GM23338 (cell line): ENCODE results near the gene PCLO. TPM values are rescaled to one million over a fixed set of nuclear protein-coding genes. Genes with fewer than 3 reads are reported as not detected.

ENCODE experiments used
- ATAC-seq: fragments of 200-7000 bp; cut with Tn5 transposase; 3 replicates; pipeline ENCODE4 v1.9.1; 2020
- DNase-seq: peaks from one replicate; pipeline ENCODE4 v3.0.0-alpha.2; 2015; ENCODE audit warnings: low spot score
- H2AFZ ChIP-seq: fragments of 200-600 bp; sonication (generic); 2 replicates; pipeline ENCODE4 v1.8.0; 2016; ENCODE audit warnings: antibody characterized with exemption, mild to moderate bottlenecking, moderate library complexity
- H3F3A ChIP-seq: fragments of 200-600 bp; sonication (generic); replicated peaks from 2 replicates; pipeline ENCODE4 v1.8.0; 2017; ENCODE audit warnings: antibody characterized with exemption, mixed run types, low read depth
- H3K27ac ChIP-seq: fragments of 200-600 bp; sonication (generic); 2 replicates; pipeline ENCODE4 v1.6.1; 2016; ENCODE audit warnings: low read depth
- H3K27me3 ChIP-seq: fragments of 200-600 bp; sonication (generic); 2 replicates; pipeline ENCODE4 v1.8.0; 2016; ENCODE audit warnings: mild to moderate bottlenecking, mixed run types, moderate library complexity; ENCODE audit not compliant: insufficient read depth
- H3K36me3 ChIP-seq: fragments of 200-600 bp; sonication (generic); 2 replicates; pipeline ENCODE4 v1.8.0; 2016; ENCODE audit warnings: mild to moderate bottlenecking; ENCODE audit not compliant: insufficient read depth
- H3K4me1 ChIP-seq: fragments of 200-600 bp; sonication (generic); 2 replicates; pipeline ENCODE4 v1.8.0; 2016; ENCODE audit warnings: mild to moderate bottlenecking, moderate library complexity; ENCODE audit not compliant: insufficient read depth
- H3K4me2 ChIP-seq: fragments of 200-600 bp; sonication (generic); 2 replicates; pipeline ENCODE4 v1.7.1; 2017; ENCODE audit warnings: mixed run types
- H3K4me3 ChIP-seq: fragments of 200-600 bp; sonication (generic); 2 replicates; pipeline ENCODE4 v1.6.1; 2016; ENCODE audit warnings: mixed run types
- H3K79me2 ChIP-seq: fragments of 200-600 bp; sonication (generic); replicated peaks from 2 replicates; pipeline ENCODE4 v1.8.0; 2017; ENCODE audit warnings: mild to moderate bottlenecking; ENCODE audit not compliant: insufficient read depth
- H3K9me2 ChIP-seq: fragments of 200-600 bp; sonication (generic); 2 replicates; pipeline ENCODE4 v1.8.0; 2017; ENCODE audit not compliant: insufficient read depth
- H4K20me1 ChIP-seq: fragments of 200-600 bp; sonication (generic); replicated peaks from 2 replicates; pipeline ENCODE4 v1.8.0; 2017; ENCODE audit warnings: mild to moderate bottlenecking; ENCODE audit not compliant: insufficient read depth
- H3K27ac Mint-ChIP-seq: 2 replicates; pipeline ENCODE4 v1.8.0; 2020; ENCODE audit warnings: inconsistent platforms, mild to moderate bottlenecking, moderate library complexity, mixed read lengths
- H3K27me3 Mint-ChIP-seq: 3 replicates; pipeline ENCODE4 v1.8.0; 2022; ENCODE audit warnings: low read depth, mild to moderate bottlenecking, moderate library complexity, mixed read lengths, inconsistent platforms; ENCODE audit not compliant: insufficient read depth, poor library complexity
- H3K36me3 Mint-ChIP-seq: 3 replicates; pipeline ENCODE4 v1.8.0; 2021; ENCODE audit warnings: low read depth, mild to moderate bottlenecking, inconsistent platforms, moderate library complexity, mixed read lengths
- H3K4me1 Mint-ChIP-seq: 3 replicates; pipeline ENCODE4 v1.8.0; 2020; ENCODE audit warnings: mild to moderate bottlenecking, inconsistent platforms, mixed read lengths
- H3K4me3 Mint-ChIP-seq: 3 replicates; pipeline ENCODE4 v1.8.0; 2021; ENCODE audit warnings: moderate library complexity, mild to moderate bottlenecking, inconsistent platforms, mixed read lengths
- H3K9me3 Mint-ChIP-seq: 3 replicates; pipeline ENCODE4 v1.8.0; 2020; ENCODE audit warnings: moderate library complexity, mild to moderate bottlenecking, inconsistent platforms, mixed read lengths
- CREB1 ChIP-seq: fragments of 250-450 bp; sonication (Bioruptor Pico); IDR thresholded peaks from 2 replicates; pipeline ENCODE4 v1.5.0; 2020; ENCODE audit warnings: low read depth, mild to moderate bottlenecking, moderate library complexity
- EZH2 ChIP-seq: fragments of 200-600 bp; sonication (generic); IDR thresholded peaks from one replicate; pipeline ENCODE4 v1.8.0; 2017; ENCODE audit warnings: antibody characterized with exemption, mild to moderate bottlenecking, low read depth; ENCODE audit not compliant: unreplicated experiment
- EZH2phosphoT487 ChIP-seq: fragments of 200-600 bp; sonication (generic); IDR thresholded peaks from one replicate; pipeline ENCODE4 v1.8.1; 2018; ENCODE audit warnings: antibody characterized with exemption; ENCODE audit not compliant: unreplicated experiment
- JUNB ChIP-seq: IDR thresholded peaks from one replicate; pipeline ENCODE4 v1.6.1; 2016; ENCODE audit warnings: antibody characterized with exemption; ENCODE audit not compliant: unreplicated experiment
- NANOG ChIP-seq: IDR thresholded peaks from 2 replicates; pipeline ENCODE4 v1.6.1; 2016; ENCODE audit warnings: antibody characterized with exemption, borderline replicate concordance
- POLR2AphosphoS5 ChIP-seq: IDR thresholded peaks from 2 replicates; pipeline ENCODE4 v1.6.1; 2016; ENCODE audit warnings: antibody characterized with exemption, low read depth
- STAT1 ChIP-seq: IDR thresholded peaks from one replicate; pipeline ENCODE4 v1.6.1; 2016; ENCODE audit warnings: antibody characterized with exemption; ENCODE audit not compliant: unreplicated experiment
- ZNF114 ChIP-seq: fragments of 250-450 bp; sonication (Bioruptor Pico); IDR thresholded peaks from 2 replicates; pipeline ENCODE4 v1.5.0; 2020; ENCODE audit warnings: mild to moderate bottlenecking, moderate library complexity
- ZNF331 ChIP-seq: fragments of 250-450 bp; sonication (Bioruptor Pico); IDR thresholded peaks from 2 replicates; pipeline ENCODE4 v1.5.0; 2020; ENCODE audit warnings: low read depth, mild to moderate bottlenecking, moderate library complexity
- ZNF462 ChIP-seq: fragments of 250-450 bp; sonication (Bioruptor Pico); IDR thresholded peaks from 2 replicates; pipeline ENCODE4 v1.5.0; 2020; ENCODE audit warnings: mild to moderate bottlenecking, moderate library complexity
- polyA plus RNA-seq: library from polyadenylated mRNA; unstranded; fragments of >200 nt; fragmentation: Nextera tagmentation; extraction: Ambion mirVana; gene quantifications from 2 replicates; pipeline ENCODE4 v1.2.1, GENCODE V29; 2016
- total RNA-seq: library from RNA; depleted of rRNA; stranded (reverse); fragments of >200 nt; shearing (Covaris generic); gene quantifications from 2 replicates; pipeline ENCODE4 v1.2.3, GENCODE V29; 2014
- TF ChIP-seq, protein P1 (sequence below), 2 experiments: fragments of 200-600 bp in 1 of 2; sonication (generic) in 1 of 2; conservative IDR thresholded peaks; 2 replicates each; pipeline versions ENCODE4 v1.5.1 to v1.6.1; 2016 to 2017; ENCODE audit warnings: antibody characterized with exemption in 2 of 2, low read depth in 2 of 2, mild to moderate bottlenecking in 2 of 2, moderate library complexity in 1 of 2
- TF ChIP-seq, protein P2 (sequence below): IDR thresholded peaks from 2 replicates; pipeline ENCODE4 v1.6.1; 2016; ENCODE audit warnings: antibody characterized with exemption
- TF ChIP-seq, protein P3 (sequence below): IDR thresholded peaks from one replicate; pipeline ENCODE4 v1.6.1; 2018; ENCODE audit warnings: antibody characterized with exemption; ENCODE audit not compliant: unreplicated experiment

PCLO gene
- total and polyA plus RNA-seq, 2 experiments from 2014 or later: 7.4 to 9.1 TPM

- Histone ChIP-seq H3K27ac (peak overlapping the region; percentile 64), H3K27me3 (no peaks in the 10 kb centered on the region), H4K20me1 (no peaks in the 10 kb centered on the region), H3K4me1 (peaks cover 38% of the 10 kb centered on the region), H3K9me2 (no peaks in the 10 kb centered on the region), H2AFZ (no peak overlapping the region), H3K4me2 (peak overlapping the region; percentile 52), H3K4me3 (peak overlapping the region; percentile 14; the same call in 1 of the 2 replicates), H3K79me2 (no peaks in the 10 kb centered on the region), H3K36me3 (no peaks in the 10 kb centered on the region), H3F3A (no peaks in the 10 kb centered on the region)
- Mint-ChIP-seq H3K36me3 (no peaks in the 10 kb centered on the region), H3K9me3 (no peaks in the 10 kb centered on the region), H3K4me3 (peak overlapping the region; percentile 3; the same call in 1 of the 3 replicates), H3K27me3 (no peaks in the 10 kb centered on the region), H3K27ac (peak overlapping the region; percentile 88), H3K4me1 (peaks cover 27% of the 10 kb centered on the region)
- DNase-seq (no peak), ATAC-seq (no peak)
- TF ChIP-seq, protein P1, sequence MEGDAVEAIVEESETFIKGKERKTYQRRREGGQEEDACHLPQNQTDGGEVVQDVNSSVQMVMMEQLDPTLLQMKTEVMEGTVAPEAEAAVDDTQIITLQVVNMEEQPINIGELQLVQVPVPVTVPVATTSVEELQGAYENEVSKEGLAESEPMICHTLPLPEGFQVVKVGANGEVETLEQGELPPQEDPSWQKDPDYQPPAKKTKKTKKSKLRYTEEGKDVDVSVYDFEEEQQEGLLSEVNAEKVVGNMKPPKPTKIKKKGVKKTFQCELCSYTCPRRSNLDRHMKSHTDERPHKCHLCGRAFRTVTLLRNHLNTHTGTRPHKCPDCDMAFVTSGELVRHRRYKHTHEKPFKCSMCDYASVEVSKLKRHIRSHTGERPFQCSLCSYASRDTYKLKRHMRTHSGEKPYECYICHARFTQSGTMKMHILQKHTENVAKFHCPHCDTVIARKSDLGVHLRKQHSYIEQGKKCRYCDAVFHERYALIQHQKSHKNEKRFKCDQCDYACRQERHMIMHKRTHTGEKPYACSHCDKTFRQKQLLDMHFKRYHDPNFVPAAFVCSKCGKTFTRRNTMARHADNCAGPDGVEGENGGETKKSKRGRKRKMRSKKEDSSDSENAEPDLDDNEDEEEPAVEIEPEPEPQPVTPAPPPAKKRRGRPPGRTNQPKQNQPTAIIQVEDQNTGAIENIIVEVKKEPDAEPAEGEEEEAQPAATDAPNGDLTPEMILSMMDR (conservative IDR thresholded peaks at IDR 0.05; ENCODE audit: low read depth in 2 of 2): no peak
- no peak for TF ChIP-seq ZNF462
- no peak for TF ChIP-seq POLR2AphosphoS5
- TF ChIP-seq, protein P2, sequence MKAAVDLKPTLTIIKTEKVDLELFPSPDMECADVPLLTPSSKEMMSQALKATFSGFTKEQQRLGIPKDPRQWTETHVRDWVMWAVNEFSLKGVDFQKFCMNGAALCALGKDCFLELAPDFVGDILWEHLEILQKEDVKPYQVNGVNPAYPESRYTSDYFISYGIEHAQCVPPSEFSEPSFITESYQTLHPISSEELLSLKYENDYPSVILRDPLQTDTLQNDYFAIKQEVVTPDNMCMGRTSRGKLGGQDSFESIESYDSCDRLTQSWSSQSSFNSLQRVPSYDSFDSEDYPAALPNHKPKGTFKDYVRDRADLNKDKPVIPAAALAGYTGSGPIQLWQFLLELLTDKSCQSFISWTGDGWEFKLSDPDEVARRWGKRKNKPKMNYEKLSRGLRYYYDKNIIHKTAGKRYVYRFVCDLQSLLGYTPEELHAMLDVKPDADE: no peak
- TF ChIP-seq NANOG: no peak
- no peak for TF ChIP-seq ZNF331 (CRISPR knock-in tag)
- TF ChIP-seq ZNF114 (CRISPR knock-in tag): no peak
- TF ChIP-seq, protein P3, sequence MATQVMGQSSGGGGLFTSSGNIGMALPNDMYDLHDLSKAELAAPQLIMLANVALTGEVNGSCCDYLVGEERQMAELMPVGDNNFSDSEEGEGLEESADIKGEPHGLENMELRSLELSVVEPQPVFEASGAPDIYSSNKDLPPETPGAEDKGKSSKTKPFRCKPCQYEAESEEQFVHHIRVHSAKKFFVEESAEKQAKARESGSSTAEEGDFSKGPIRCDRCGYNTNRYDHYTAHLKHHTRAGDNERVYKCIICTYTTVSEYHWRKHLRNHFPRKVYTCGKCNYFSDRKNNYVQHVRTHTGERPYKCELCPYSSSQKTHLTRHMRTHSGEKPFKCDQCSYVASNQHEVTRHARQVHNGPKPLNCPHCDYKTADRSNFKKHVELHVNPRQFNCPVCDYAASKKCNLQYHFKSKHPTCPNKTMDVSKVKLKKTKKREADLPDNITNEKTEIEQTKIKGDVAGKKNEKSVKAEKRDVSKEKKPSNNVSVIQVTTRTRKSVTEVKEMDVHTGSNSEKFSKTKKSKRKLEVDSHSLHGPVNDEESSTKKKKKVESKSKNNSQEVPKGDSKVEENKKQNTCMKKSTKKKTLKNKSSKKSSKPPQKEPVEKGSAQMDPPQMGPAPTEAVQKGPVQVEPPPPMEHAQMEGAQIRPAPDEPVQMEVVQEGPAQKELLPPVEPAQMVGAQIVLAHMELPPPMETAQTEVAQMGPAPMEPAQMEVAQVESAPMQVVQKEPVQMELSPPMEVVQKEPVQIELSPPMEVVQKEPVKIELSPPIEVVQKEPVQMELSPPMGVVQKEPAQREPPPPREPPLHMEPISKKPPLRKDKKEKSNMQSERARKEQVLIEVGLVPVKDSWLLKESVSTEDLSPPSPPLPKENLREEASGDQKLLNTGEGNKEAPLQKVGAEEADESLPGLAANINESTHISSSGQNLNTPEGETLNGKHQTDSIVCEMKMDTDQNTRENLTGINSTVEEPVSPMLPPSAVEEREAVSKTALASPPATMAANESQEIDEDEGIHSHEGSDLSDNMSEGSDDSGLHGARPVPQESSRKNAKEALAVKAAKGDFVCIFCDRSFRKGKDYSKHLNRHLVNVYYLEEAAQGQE: no peak
- no peak for TF ChIP-seq JUNB
- TF ChIP-seq EZH2phosphoT487: no peak
- no peak for TF ChIP-seq STAT1
- no peak for TF ChIP-seq CREB1 (CRISPR knock-in tag)
- no peak for TF ChIP-seq EZH2
These were observed 20.8 kb downstream of the PCLO start for GRCh38 chr7:83141927-83142326.
